HepG2 (cell line): ENCODE data around the gene FBXW8. TPM values are rescaled to one million over a fixed set of nuclear protein-coding genes. Genes with fewer than 3 reads are reported as not detected.

Experiments used
- DMAP1 ChIP-seq: IDR thresholded peaks from 2 replicates; pipeline ENCODE4 v1.6.1; 2016
- EED ChIP-seq: sonication (generic); formaldehyde crosslinking; IDR thresholded peaks from 2 replicates; pipeline ENCODE4 v1.5.0; 2020; ENCODE audit warnings: mild to moderate bottlenecking, missing genetic modification reagents
- MAFG ChIP-seq: sonication (generic); formaldehyde crosslinking; IDR thresholded peaks from 2 replicates; pipeline ENCODE4 v1.5.1; 2020; ENCODE audit warnings: mild to moderate bottlenecking, missing genetic modification reagents
- MAZ ChIP-seq, 2 experiments: sonication (generic) in 1 of 2; formaldehyde crosslinking in 1 of 2; IDR thresholded peaks; 2 replicates each; pipeline versions ENCODE4 v1.5.0 to v1.6.1; 2012 to 2020; ENCODE audit warnings: low read depth in 2 of 2, mild to moderate bottlenecking in 2 of 2, borderline replicate concordance in 1 of 2, improper control_type of control experiment in 1 of 2, low read length in 1 of 2, missing genetic modification reagents in 1 of 2, moderate library complexity in 1 of 2
- NCOA5 ChIP-seq: sonication (generic); formaldehyde crosslinking; IDR thresholded peaks from 2 replicates; pipeline ENCODE4 v1.4.0; 2020; ENCODE audit warnings: missing genetic modification reagents
- SALL1 ChIP-seq: sonication (generic); formaldehyde crosslinking; IDR thresholded peaks from 2 replicates; pipeline ENCODE4 v1.8.0; 2022; ENCODE audit warnings: mild to moderate bottlenecking, missing genetic modification reagents
- SCMH1 ChIP-seq: sonication (generic); formaldehyde crosslinking; IDR thresholded peaks from 2 replicates; pipeline ENCODE4 v1.9.0; 2021; ENCODE audit warnings: missing genetic modification reagents, mild to moderate bottlenecking, borderline replicate concordance
- ZNF629 ChIP-seq: sonication (generic); formaldehyde crosslinking; conservative IDR thresholded peaks from 2 replicates; pipeline ENCODE4 v1.5.0; 2020; ENCODE audit warnings: missing genetic modification reagents
- ZNF883 ChIP-seq: sonication (generic); formaldehyde crosslinking; IDR thresholded peaks from 2 replicates; pipeline ENCODE4 v1.5.1; 2020; ENCODE audit warnings: mild to moderate bottlenecking, missing genetic modification reagents; ENCODE audit errors: not compliant biosample characterization
- ZSCAN25 ChIP-seq: sonication (generic); formaldehyde crosslinking; IDR thresholded peaks from 2 replicates; pipeline ENCODE4 v1.8.0; 2022; ENCODE audit warnings: mild to moderate bottlenecking, missing genetic modification reagents
- ZSCAN31 ChIP-seq: sonication (generic); formaldehyde crosslinking; IDR thresholded peaks from 2 replicates; pipeline ENCODE4 v1.5.0; 2020; ENCODE audit warnings: low read depth, mild to moderate bottlenecking, missing genetic modification reagents
- polyA plus RNA-seq, 8 experiments: library from polyadenylated mRNA; depleted of rRNA in 3 of 8; stranded (reverse) in 7 of 8; unstranded in 1 of 8; fragments of >200 nt; fragmentation: Illumina TruSeq in 4 of 8; extraction: Trizol in 4 of 8; gene quantifications; 2 replicates each; pipeline versions ENCODE4 v1.2.1 to v1.2.3, GENCODE V29; 2011 to 2016; ENCODE audit warnings: low read depth in 4 of 8, missing spikeins in 1 of 8, mixed read lengths in 1 of 8; ENCODE audit not compliant: insufficient read depth in 1 of 8
- total RNA-seq, 5 experiments: library from RNA; depleted of rRNA; stranded (reverse); fragments of >200 nt; fragmentation: Illumina TruSeq; extraction: Trizol; gene quantifications; 2 replicates each; pipeline ENCODE4 v1.2.3, GENCODE V29; 2016; ENCODE audit warnings: low read depth in 1 of 5
- TF ChIP-seq, protein P1 (sequence below): sonication (generic); formaldehyde crosslinking; IDR thresholded peaks from 2 replicates; pipeline ENCODE4 v1.4.0; 2020; ENCODE audit warnings: missing genetic modification reagents, borderline replicate concordance
- TF ChIP-seq, protein P2 (sequence below): sonication (generic); formaldehyde crosslinking; IDR thresholded peaks from 2 replicates; pipeline ENCODE4 v1.4.0; 2020; ENCODE audit warnings: missing genetic modification reagents
- TF ChIP-seq, protein P3 (sequence below): IDR thresholded peaks from 2 replicates; pipeline ENCODE4 v1.6.1; 2016; ENCODE audit warnings: mild to moderate bottlenecking, missing biosample characterization, missing genetic modification reagents
- TF ChIP-seq, protein P4 (sequence below): sonication (generic); formaldehyde crosslinking; IDR thresholded peaks from 2 replicates; pipeline ENCODE4 v1.9.0; 2021; ENCODE audit warnings: missing genetic modification reagents, borderline replicate concordance
- TF ChIP-seq, protein P5 (sequence below): sonication (generic); formaldehyde crosslinking; IDR thresholded peaks from 2 replicates; pipeline ENCODE4 v1.8.1; 2023; ENCODE audit warnings: missing genetic modification reagents, mild to moderate bottlenecking, borderline replicate concordance
- TF ChIP-seq, protein P6 (sequence below), 2 experiments: fragments of 450-650 bp in 1 of 2; sonication (generic) in 1 of 2; formaldehyde crosslinking; IDR thresholded peaks; 2 replicates each; pipeline versions ENCODE4 v1.5.0 to v1.8.0; 2020 to 2022; ENCODE audit warnings: mild to moderate bottlenecking in 1 of 2, missing genetic modification reagents in 1 of 2

Gene FBXW8
- total and polyA plus RNA-seq, 2 of the 13 experiments (the other 11 are each of a cell fraction or from before 2014, with no cell fraction given) = 5.1 to 5.9 TPM

DNA sequence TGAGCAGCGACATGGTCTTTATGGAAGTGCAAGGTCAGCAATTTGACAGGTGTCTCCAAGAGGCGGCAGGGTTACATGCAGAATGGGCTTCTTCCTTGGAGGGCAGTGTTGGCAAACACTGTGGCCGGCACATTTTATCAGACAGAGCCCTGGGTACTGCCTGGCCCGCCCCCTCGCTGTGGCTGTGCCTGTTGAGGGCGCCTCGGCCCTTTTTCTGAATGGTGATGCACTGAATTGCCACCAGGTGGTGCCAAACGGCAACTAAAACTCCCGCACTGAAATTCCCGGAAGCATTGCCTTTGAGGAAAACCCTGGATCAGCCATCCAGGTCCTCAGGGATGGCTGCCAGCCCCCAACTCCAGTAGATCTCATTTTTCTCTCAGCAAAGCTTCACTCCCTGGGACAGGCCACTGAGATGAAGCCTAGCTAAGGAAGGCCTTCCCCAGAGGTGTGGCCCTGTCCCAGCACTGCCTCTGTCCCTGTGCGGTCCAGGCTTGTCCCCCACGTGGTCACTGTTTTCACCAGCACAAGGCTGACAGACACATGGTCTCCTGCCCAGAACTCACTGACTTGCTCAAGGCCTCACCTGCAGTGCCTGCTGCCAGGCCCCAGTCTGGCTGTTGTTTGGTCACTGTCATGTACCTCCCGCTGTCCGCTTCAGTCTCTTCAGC, 114.9 kb downstream of the FBXW8 start (continued):
- TF ChIP-seq EED (CRISPR knock-in tag) (no peak), MAFG (peak; percentile 71), NCOA5 (CRISPR knock-in tag) (no peak), ZNF629 (CRISPR knock-in tag) (no peak), ZSCAN31 (CRISPR knock-in tag) (no peak), MAZ (IDR thresholded peaks at IDR 0.05; ENCODE audit: borderline replicate concordance, low read depth, low read length) (0 out of 2 replicates have a peak, but pooled peaks have one; percentile 23), MAZ (CRISPR knock-in tag; IDR thresholded peaks at IDR 0.05; ENCODE audit: low read depth) (no peak), SALL1 (CRISPR knock-in tag) (peak; percentile 62; the same call in 1 of the 2 replicates), DMAP1 (CRISPR knock-in tag) (no peak), SCMH1 (CRISPR knock-in tag) (no peak), ZNF883 (CRISPR knock-in tag) (no peak), ZSCAN25 (no peak)
- TF ChIP-seq, protein P1, sequence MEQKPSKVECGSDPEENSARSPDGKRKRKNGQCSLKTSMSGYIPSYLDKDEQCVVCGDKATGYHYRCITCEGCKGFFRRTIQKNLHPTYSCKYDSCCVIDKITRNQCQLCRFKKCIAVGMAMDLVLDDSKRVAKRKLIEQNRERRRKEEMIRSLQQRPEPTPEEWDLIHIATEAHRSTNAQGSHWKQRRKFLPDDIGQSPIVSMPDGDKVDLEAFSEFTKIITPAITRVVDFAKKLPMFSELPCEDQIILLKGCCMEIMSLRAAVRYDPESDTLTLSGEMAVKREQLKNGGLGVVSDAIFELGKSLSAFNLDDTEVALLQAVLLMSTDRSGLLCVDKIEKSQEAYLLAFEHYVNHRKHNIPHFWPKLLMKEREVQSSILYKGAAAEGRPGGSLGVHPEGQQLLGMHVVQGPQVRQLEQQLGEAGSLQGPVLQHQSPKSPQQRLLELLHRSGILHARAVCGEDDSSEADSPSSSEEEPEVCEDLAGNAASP (CRISPR knock-in tag) = 0 out of 2 replicates have a peak, but pooled peaks have one; percentile 31
- TF ChIP-seq, protein P2, sequence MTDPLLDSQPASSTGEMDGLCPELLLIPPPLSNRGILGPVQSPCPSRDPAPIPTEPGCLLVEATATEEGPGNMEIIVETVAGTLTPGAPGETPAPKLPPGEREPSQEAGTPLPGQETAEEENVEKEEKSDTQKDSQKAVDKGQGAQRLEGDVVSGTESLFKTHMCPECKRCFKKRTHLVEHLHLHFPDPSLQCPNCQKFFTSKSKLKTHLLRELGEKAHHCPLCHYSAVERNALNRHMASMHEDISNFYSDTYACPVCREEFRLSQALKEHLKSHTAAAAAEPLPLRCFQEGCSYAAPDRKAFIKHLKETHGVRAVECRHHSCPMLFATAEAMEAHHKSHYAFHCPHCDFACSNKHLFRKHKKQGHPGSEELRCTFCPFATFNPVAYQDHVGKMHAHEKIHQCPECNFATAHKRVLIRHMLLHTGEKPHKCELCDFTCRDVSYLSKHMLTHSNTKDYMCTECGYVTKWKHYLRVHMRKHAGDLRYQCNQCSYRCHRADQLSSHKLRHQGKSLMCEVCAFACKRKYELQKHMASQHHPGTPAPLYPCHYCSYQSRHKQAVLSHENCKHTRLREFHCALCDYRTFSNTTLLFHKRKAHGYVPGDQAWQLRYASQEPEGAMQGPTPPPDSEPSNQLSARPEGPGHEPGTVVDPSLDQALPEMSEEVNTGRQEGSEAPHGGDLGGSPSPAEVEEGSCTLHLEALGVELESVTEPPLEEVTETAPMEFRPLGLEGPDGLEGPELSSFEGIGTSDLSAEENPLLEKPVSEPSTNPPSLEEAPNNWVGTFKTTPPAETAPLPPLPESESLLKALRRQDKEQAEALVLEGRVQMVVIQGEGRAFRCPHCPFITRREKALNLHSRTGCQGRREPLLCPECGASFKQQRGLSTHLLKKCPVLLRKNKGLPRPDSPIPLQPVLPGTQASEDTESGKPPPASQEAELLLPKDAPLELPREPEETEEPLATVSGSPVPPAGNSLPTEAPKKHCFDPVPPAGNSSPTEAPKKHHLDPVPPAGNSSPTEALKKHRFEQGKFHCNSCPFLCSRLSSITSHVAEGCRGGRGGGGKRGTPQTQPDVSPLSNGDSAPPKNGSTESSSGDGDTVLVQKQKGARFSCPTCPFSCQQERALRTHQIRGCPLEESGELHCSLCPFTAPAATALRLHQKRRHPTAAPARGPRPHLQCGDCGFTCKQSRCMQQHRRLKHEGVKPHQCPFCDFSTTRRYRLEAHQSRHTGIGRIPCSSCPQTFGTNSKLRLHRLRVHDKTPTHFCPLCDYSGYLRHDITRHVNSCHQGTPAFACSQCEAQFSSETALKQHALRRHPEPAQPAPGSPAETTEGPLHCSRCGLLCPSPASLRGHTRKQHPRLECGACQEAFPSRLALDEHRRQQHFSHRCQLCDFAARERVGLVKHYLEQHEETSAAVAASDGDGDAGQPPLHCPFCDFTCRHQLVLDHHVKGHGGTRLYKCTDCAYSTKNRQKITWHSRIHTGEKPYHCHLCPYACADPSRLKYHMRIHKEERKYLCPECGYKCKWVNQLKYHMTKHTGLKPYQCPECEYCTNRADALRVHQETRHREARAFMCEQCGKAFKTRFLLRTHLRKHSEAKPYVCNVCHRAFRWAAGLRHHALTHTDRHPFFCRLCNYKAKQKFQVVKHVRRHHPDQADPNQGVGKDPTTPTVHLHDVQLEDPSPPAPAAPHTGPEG (CRISPR knock-in tag) = no peak
- TF ChIP-seq, protein P3, sequence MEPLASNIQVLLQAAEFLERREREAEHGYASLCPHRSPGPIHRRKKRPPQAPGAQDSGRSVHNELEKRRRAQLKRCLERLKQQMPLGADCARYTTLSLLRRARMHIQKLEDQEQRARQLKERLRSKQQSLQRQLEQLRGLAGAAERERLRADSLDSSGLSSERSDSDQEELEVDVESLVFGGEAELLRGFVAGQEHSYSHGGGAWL (CRISPR knock-in tag) = no peak
- TF ChIP-seq, protein P4, sequence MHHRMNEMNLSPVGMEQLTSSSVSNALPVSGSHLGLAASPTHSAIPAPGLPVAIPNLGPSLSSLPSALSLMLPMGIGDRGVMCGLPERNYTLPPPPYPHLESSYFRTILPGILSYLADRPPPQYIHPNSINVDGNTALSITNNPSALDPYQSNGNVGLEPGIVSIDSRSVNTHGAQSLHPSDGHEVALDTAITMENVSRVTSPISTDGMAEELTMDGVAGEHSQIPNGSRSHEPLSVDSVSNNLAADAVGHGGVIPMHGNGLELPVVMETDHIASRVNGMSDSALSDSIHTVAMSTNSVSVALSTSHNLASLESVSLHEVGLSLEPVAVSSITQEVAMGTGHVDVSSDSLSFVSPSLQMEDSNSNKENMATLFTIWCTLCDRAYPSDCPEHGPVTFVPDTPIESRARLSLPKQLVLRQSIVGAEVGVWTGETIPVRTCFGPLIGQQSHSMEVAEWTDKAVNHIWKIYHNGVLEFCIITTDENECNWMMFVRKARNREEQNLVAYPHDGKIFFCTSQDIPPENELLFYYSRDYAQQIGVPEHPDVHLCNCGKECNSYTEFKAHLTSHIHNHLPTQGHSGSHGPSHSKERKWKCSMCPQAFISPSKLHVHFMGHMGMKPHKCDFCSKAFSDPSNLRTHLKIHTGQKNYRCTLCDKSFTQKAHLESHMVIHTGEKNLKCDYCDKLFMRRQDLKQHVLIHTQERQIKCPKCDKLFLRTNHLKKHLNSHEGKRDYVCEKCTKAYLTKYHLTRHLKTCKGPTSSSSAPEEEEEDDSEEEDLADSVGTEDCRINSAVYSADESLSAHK (CRISPR knock-in tag) = no peak
- TF ChIP-seq, protein P5, sequence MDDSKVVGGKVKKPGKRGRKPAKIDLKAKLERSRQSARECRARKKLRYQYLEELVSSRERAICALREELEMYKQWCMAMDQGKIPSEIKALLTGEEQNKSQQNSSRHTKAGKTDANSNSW = no peak
- TF ChIP-seq, protein P6, sequence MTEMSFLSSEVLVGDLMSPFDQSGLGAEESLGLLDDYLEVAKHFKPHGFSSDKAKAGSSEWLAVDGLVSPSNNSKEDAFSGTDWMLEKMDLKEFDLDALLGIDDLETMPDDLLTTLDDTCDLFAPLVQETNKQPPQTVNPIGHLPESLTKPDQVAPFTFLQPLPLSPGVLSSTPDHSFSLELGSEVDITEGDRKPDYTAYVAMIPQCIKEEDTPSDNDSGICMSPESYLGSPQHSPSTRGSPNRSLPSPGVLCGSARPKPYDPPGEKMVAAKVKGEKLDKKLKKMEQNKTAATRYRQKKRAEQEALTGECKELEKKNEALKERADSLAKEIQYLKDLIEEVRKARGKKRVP (CRISPR knock-in tag; IDR thresholded peaks at IDR 0.05) = no peak
